DND-41 (cell line): ENCODE data around the gene PHF8.

Source experiments
- ATAC-seq: fragments of 200-7000 bp; cut with Tn5 transposase; 3 replicates; pipeline ENCODE4 v1.9.1; 2021; ENCODE audit warnings: low read depth; ENCODE audit not compliant: insufficient read depth
- DNase-seq: peaks from one replicate; pipeline ENCODE4 v3.0.0-alpha.2; 2020
- H2AFZ ChIP-seq: 2 replicates; pipeline ENCODE4 v1.6.0; 2012; ENCODE audit warnings: low read depth, low read length
- H3K27ac ChIP-seq: 2 replicates; pipeline ENCODE4 v1.5.1; 2012; ENCODE audit warnings: low read length, inconsistent platforms
- H3K27me3 ChIP-seq: fragments of 200-600 bp; sonication (generic); 2 replicates; pipeline ENCODE4 v1.6.0; 2012; ENCODE audit warnings: low read length, mild to moderate bottlenecking, inconsistent platforms; ENCODE audit not compliant: insufficient read depth, poor library complexity
- H3K36me3 ChIP-seq: 2 replicates; pipeline ENCODE4 v1.5.1; 2012; ENCODE audit warnings: low read length, inconsistent platforms; ENCODE audit not compliant: insufficient read depth
- H3K4me1 ChIP-seq: 2 replicates; pipeline ENCODE4 v1.5.1; 2012; ENCODE audit warnings: mild to moderate bottlenecking, low read length; ENCODE audit not compliant: insufficient read depth
- H3K4me2 ChIP-seq: 2 replicates; pipeline ENCODE4 v1.6.0; 2012; ENCODE audit warnings: mild to moderate bottlenecking, moderate library complexity, low read length, inconsistent platforms; ENCODE audit not compliant: insufficient read depth
- H3K4me3 ChIP-seq, 2 experiments: fragments of 200-600 bp in 1 of 2; shearing (Covaris generic) in 1 of 2; 2 replicates each; pipeline ENCODE4 v1.5.1; 2012 to 2016; ENCODE audit warnings: inconsistent platforms in 2 of 2, low read length in 2 of 2, mild to moderate bottlenecking in 2 of 2, low read depth in 1 of 2, moderate library complexity in 1 of 2
- H3K79me2 ChIP-seq: 2 replicates; pipeline ENCODE4 v1.6.0; 2012; ENCODE audit warnings: low read length, inconsistent platforms; ENCODE audit not compliant: insufficient read depth
- H3K9ac ChIP-seq: 2 replicates; pipeline ENCODE4 v1.6.0; 2012; ENCODE audit warnings: low read depth, mild to moderate bottlenecking, inconsistent platforms, low read length, moderate library complexity
- H3K9me3 ChIP-seq: 2 replicates; pipeline ENCODE4 v1.5.1; 2012; ENCODE audit warnings: low read length, moderate library complexity, mild to moderate bottlenecking, inconsistent platforms; ENCODE audit not compliant: insufficient read depth, severe bottlenecking
- H4K20me1 ChIP-seq: 2 replicates; pipeline ENCODE4 v1.6.0; 2012; ENCODE audit warnings: low read length; ENCODE audit not compliant: insufficient read depth
- CTCF ChIP-seq: IDR thresholded peaks from 2 replicates; pipeline ENCODE4 v1.5.1; 2012; ENCODE audit warnings: borderline replicate concordance, low read length, moderate library complexity, mild to moderate bottlenecking; ENCODE audit not compliant: poor library complexity, severe bottlenecking; ENCODE audit errors: extremely low read depth
- EZH2 ChIP-seq: IDR thresholded peaks from 3 replicates; pipeline ENCODE4 v1.6.1; 2012; ENCODE audit warnings: borderline replicate concordance, low read depth, mild to moderate bottlenecking, moderate library complexity, low read length, inconsistent platforms; ENCODE audit not compliant: severe bottlenecking

Gene PHF8

GRCh38 chrX:53984895-53985294 lies 59.4 kb downstream of the PHF8 start:
- Histone ChIP-seq H2AFZ (no peak overlapping the region), H3K4me2 (no peak overlapping the region), H3K4me3 (no peak overlapping the region), H3K4me1 (no peaks in the 10 kb centered on the region), H3K27me3 (no peaks in the 10 kb centered on the region), H4K20me1 (no peaks in the 10 kb centered on the region), H3K36me3 (peaks cover 51% of the 10 kb centered on the region; the same call in 1 of the 2 replicates), H3K9ac (no peak overlapping the region), H3K27ac (no peak overlapping the region), H3K9me3 (no peaks in the 10 kb centered on the region), H3K79me2 (no peaks in the 10 kb centered on the region)
- DNase-seq (no peak), ATAC-seq (no peak)
- no peak for TF ChIP-seq EZH2
- no peak for TF ChIP-seq CTCF

DNA sequence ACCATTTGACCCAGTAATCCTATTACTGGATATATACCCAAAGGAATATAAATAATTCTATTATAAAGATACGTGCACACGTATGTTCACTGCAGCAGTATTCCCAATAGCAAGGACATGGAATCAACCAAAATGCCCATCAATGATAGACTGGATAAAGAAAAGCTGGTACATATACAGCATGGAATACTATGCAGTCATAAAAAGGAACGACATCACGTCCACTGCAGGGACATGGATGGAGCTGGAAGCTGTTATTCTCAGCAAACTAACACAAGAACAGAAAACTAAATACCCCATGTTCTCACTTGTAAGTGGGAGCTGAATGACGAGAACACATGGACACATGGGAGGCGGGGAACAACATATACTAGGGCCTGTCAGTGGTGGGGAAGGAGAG lies 69.7 kb downstream of the PHF8 start:
- no peak for ATAC-seq
- Histone ChIP-seq H3K9ac (no peak overlapping the region), H3K27ac (no peak overlapping the region), H3K4me1 (no peaks in the 10 kb centered on the region), H2AFZ (no peak overlapping the region), H3K79me2 (no peaks in the 10 kb centered on the region), H3K36me3 (peaks cover 22% of the 10 kb centered on the region), H3K4me2 (no peak overlapping the region), H4K20me1 (no peaks in the 10 kb centered on the region), H3K4me3 (no peak overlapping the region), H3K9me3 (no peaks in the 10 kb centered on the region), H3K27me3 (no peaks in the 10 kb centered on the region)
- no peak for TF ChIP-seq CTCF
- TF ChIP-seq EZH2 = no peak
- no peak for DNase-seq

GRCh38 chrX:53969540-53969939 lies 74.7 kb downstream of the PHF8 start:
- no peak overlapping the region for H3K9ac ChIP-seq
- no peaks in the 10 kb centered on the region for H3K4me1 ChIP-seq
- H3K4me2 ChIP-seq = no peak overlapping the region
- peaks cover 18% of the 10 kb centered on the region for H3K36me3 ChIP-seq
- no peaks in the 10 kb centered on the region for H4K20me1 ChIP-seq
- no peak overlapping the region for H2AFZ ChIP-seq
- H3K4me3 ChIP-seq = no peak overlapping the region
- TF ChIP-seq CTCF = no peak
- TF ChIP-seq EZH2 = no peak
- H3K79me2 ChIP-seq = no peaks in the 10 kb centered on the region
- H3K27ac ChIP-seq = no peak overlapping the region
- ATAC-seq (no peak), DNase-seq (no peak)
- H3K27me3 ChIP-seq = no peaks in the 10 kb centered on the region
- H3K9me3 ChIP-seq = no peaks in the 10 kb centered on the region
